ENCODE measurements around the gene NAPSA.

DNA sequence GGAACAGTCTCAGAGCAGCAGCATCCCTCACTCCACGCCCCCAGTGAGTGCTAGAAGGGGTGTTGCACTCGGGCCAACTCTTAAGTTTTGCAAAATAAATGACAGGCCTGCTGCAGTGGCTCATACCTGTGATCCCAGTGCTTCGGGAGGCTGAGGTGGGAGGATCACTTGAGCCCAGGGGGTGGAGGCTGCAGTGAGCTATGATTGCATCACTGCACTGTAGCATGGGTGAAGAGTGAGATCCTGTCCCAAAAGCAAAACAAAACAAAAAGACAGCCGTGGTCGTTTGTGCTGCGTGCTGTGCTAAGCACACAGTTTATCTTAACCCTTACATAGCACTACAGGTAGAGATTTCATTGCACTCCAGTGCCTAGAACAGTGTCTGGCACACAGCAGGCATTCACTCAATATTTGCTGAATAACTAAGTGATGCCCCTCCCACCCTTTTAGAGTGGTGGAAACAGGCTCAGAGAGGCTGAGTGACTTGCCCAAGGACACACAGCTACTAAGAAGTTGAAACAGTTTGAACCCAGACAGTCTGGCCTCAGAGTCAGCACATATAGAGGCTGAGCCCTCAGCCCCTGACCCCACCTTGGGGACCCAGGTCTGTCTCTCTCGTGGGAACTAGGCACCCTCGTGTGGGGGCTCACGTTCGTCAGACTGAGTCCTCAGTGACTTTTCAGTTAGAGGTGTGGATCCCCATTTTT lies 54.5 kb downstream of the NAPSA start:
- TF ChIP-seq, protein P1, sequence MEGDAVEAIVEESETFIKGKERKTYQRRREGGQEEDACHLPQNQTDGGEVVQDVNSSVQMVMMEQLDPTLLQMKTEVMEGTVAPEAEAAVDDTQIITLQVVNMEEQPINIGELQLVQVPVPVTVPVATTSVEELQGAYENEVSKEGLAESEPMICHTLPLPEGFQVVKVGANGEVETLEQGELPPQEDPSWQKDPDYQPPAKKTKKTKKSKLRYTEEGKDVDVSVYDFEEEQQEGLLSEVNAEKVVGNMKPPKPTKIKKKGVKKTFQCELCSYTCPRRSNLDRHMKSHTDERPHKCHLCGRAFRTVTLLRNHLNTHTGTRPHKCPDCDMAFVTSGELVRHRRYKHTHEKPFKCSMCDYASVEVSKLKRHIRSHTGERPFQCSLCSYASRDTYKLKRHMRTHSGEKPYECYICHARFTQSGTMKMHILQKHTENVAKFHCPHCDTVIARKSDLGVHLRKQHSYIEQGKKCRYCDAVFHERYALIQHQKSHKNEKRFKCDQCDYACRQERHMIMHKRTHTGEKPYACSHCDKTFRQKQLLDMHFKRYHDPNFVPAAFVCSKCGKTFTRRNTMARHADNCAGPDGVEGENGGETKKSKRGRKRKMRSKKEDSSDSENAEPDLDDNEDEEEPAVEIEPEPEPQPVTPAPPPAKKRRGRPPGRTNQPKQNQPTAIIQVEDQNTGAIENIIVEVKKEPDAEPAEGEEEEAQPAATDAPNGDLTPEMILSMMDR (IDR thresholded peaks at IDR 0.05; ENCODE audit: low read depth, low read length, poor library complexity, severe bottlenecking) = no peak
- no peak for TF ChIP-seq EZH2phosphoT487 (IDR thresholded peaks at IDR 0.05; ENCODE audit: borderline replicate concordance, low read length)

All from DOHH2 (cell line).